ENCODE data around the gene GTF2F1. TPM values are rescaled to one million over a fixed set of nuclear protein-coding genes. Genes with fewer than 3 reads are reported as not detected.

GTF2F1 gene
- total RNA-seq, 1 donor: 48.1 TPM

DNA sequence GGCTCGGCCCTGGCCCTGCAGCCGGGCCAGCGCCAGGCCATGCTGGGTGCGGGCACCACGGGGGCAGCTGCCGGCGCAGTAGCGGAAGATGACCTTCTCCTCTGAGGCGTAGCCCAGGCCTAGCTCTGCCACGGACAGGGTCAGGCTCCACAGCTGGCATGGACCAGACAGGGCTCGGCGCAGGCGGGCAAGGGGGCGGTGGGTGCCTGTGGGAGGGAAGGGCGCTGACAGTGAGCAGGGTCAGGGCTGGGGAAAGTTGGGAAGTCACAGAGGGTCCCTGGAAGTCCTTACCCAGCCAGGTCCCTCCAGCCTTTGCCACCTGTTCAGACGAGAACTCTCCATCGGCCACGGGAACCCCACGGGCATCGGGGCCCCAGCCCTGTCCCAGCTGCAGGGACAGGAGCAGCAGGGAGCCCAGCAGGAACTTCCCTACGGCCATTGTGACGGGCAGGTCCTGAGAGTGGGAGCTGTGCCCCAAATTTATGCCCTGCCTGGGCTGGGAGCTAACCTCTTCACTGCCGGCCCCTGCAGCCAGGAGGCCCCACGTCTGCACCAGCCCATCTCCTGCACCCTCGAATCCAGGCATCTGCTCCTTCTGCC is 17.5 kb downstream of the GTF2F1 start, which contains the start of gene PSPN:
TSS of gene PSPN (minus strand) at position 523 of the 600 bp plus-strand sequence. CDS start at position 439, 84 bp downstream.
- no peak within 1 kb of the TSS for H3K4me3 ChIP-seq (ENCODE audit: insufficient read depth, low read length)
- TF ChIP-seq, protein P1, sequence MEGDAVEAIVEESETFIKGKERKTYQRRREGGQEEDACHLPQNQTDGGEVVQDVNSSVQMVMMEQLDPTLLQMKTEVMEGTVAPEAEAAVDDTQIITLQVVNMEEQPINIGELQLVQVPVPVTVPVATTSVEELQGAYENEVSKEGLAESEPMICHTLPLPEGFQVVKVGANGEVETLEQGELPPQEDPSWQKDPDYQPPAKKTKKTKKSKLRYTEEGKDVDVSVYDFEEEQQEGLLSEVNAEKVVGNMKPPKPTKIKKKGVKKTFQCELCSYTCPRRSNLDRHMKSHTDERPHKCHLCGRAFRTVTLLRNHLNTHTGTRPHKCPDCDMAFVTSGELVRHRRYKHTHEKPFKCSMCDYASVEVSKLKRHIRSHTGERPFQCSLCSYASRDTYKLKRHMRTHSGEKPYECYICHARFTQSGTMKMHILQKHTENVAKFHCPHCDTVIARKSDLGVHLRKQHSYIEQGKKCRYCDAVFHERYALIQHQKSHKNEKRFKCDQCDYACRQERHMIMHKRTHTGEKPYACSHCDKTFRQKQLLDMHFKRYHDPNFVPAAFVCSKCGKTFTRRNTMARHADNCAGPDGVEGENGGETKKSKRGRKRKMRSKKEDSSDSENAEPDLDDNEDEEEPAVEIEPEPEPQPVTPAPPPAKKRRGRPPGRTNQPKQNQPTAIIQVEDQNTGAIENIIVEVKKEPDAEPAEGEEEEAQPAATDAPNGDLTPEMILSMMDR (IDR thresholded peaks at IDR 0.05; ENCODE audit: extremely low read depth, low read depth, low read length): no peak
- H3K79me2 ChIP-seq (ENCODE audit: insufficient read depth, low read length): no peaks in the 10 kb centered on the region
- no peak within 1 kb of the TSS for H3K4me2 ChIP-seq (ENCODE audit: insufficient read depth, low read length)
- no peaks in the 10 kb centered on the region for H3K27me3 ChIP-seq (ENCODE audit: insufficient read depth, low read length)
- H3K9me3 ChIP-seq (ENCODE audit: low read depth, low read length): no peaks in the 10 kb centered on the region
- peak; percentile 68 for DNase-seq (ENCODE audit: insufficient read length, low spot score, missing footprints)
- H3K36me3 ChIP-seq (ENCODE audit: insufficient read depth, low read length): peaks cover 16% of the 10 kb centered on the region
- peaks cover 8% of the 10 kb centered on the region for H3K4me1 ChIP-seq (ENCODE audit: insufficient read depth, low read length)
- H2AFZ ChIP-seq (ENCODE audit: low read length): no peak within 1 kb of the TSS
- H4K20me1 ChIP-seq (ENCODE audit: insufficient read depth, low read length): no peaks in the 10 kb centered on the region
- no peak within 1 kb of the TSS for H3K27ac ChIP-seq (ENCODE audit: low read depth, low read length)

DNA sequence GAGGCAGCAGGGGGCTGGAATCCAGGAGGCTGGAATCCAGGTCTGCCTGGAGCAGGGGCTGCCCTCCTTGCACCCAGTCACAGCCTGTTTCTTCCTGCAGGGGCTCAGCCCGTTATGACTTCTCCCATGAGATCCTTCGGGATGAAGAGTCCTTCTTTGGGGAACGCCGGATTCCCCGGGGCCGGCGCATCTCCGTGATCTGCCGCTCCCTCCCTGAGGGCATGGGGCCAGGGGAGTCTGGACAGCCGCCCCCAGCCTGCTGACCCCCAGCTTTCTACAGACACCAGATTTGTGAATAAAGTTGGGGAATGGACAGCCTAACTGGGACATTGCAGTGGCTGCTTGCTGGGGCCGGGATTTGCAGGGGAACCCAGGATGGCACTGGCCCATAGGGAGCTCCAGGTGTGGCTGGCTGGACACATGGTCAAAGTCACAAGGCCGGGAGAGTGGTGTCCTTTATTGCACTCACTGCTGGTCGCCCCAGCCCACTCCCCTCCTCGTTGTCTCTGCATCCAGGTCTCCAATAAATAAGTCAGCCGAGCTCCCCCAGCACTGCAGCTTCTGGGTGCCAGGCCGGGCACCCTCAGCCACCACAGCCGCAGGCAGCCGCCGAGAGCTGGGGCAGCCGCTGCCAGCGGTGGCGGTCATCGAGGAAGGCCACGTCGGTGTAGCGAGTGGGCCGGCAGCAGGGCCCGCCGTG is 18.1 kb downstream of the GTF2F1 start:
- Histone ChIP-seq H3K79me2 (ENCODE audit: insufficient read depth, low read length) (no peaks in the 10 kb centered on the region), H2AFZ (ENCODE audit: low read length) (no peak overlapping the region), H3K4me3 (ENCODE audit: insufficient read depth, low read length) (no peak overlapping the region), H3K9me3 (ENCODE audit: low read depth, low read length) (no peaks in the 10 kb centered on the region), H3K4me1 (ENCODE audit: insufficient read depth, low read length) (peaks cover 8% of the 10 kb centered on the region), H4K20me1 (ENCODE audit: insufficient read depth, low read length) (no peaks in the 10 kb centered on the region), H3K27ac (ENCODE audit: low read depth, low read length) (no peak overlapping the region), H3K4me2 (ENCODE audit: insufficient read depth, low read length) (no peak overlapping the region), H3K27me3 (ENCODE audit: insufficient read depth, low read length) (no peaks in the 10 kb centered on the region), H3K36me3 (ENCODE audit: insufficient read depth, low read length) (peaks cover 9% of the 10 kb centered on the region)
- TF ChIP-seq, protein P1 (IDR thresholded peaks at IDR 0.05; ENCODE audit: extremely low read depth, low read depth, low read length): no peak
- DNase-seq (ENCODE audit: insufficient read length, low spot score, missing footprints): peak; percentile 37

DNA sequence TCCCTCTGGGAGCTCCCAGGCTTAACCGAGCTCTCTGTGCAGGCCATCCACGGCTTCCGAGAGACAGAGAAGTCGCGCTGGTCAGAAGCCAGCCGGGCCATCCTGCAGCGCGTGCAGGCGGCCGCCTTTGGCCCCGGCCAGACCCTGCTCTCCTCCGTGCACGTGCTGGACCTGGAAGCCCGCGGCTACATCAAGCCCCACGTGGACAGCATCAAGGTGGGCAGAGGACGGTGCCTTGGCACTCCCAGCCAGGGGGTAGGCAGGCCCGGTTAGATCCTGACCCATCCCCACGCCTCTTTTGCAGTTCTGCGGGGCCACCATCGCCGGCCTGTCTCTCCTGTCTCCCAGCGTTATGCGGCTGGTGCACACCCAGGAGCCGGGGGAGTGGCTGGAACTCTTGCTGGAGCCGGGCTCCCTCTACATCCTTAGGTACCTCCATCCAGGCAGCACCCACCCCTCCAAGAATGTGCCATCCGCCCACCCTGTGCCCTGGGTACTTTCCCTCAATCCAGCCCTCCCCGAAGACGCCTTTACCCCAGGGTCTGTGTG is 18.7 kb downstream of the GTF2F1 start:
- peaks cover 8% of the 10 kb centered on the region for H3K4me1 ChIP-seq (ENCODE audit: insufficient read depth, low read length)
- no peak overlapping the region for H3K4me3 ChIP-seq (ENCODE audit: insufficient read depth, low read length)
- H3K4me2 ChIP-seq (ENCODE audit: insufficient read depth, low read length): peak overlapping the region; percentile 85
- H4K20me1 ChIP-seq (ENCODE audit: insufficient read depth, low read length): no peaks in the 10 kb centered on the region
- H3K79me2 ChIP-seq (ENCODE audit: insufficient read depth, low read length): no peaks in the 10 kb centered on the region
- H3K27me3 ChIP-seq (ENCODE audit: insufficient read depth, low read length): no peaks in the 10 kb centered on the region
- peaks cover 3% of the 10 kb centered on the region for H3K36me3 ChIP-seq (ENCODE audit: insufficient read depth, low read length)
- H2AFZ ChIP-seq (ENCODE audit: low read length): no peak overlapping the region
- no peaks in the 10 kb centered on the region for H3K9me3 ChIP-seq (ENCODE audit: low read depth, low read length)
- DNase-seq (ENCODE audit: insufficient read length, low spot score, missing footprints): peak; percentile 77
- no peak overlapping the region for H3K27ac ChIP-seq (ENCODE audit: low read depth, low read length)
- TF ChIP-seq, protein P1 (IDR thresholded peaks at IDR 0.05; ENCODE audit: extremely low read depth, low read depth, low read length): no peak

DNA sequence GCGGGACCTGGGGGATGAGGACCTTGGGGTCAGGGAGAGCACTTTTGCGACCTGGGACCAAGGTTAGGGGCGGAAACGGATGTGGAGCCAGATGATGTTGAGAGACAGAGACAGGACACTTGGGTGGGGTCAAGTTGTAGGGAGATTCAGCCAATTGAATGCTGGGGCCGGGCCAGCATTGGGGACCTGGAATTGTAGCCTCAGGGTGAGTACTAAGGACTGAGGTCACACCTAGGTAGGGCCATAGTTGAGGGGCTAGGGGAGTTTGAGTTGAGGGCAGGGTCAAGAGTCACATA is 19.2 kb downstream of the GTF2F1 start:
- Histone ChIP-seq H2AFZ (ENCODE audit: low read length) (peak overlapping the region; percentile 68), H3K4me1 (ENCODE audit: insufficient read depth, low read length) (peaks cover 8% of the 10 kb centered on the region), H3K27ac (ENCODE audit: low read depth, low read length) (no peak overlapping the region), H4K20me1 (ENCODE audit: insufficient read depth, low read length) (no peaks in the 10 kb centered on the region), H3K79me2 (ENCODE audit: insufficient read depth, low read length) (no peaks in the 10 kb centered on the region), H3K36me3 (ENCODE audit: insufficient read depth, low read length) (peaks cover 2% of the 10 kb centered on the region), H3K4me3 (ENCODE audit: insufficient read depth, low read length) (peak overlapping the region; percentile 70), H3K27me3 (ENCODE audit: insufficient read depth, low read length) (no peaks in the 10 kb centered on the region), H3K9me3 (ENCODE audit: low read depth, low read length) (no peaks in the 10 kb centered on the region), H3K4me2 (ENCODE audit: insufficient read depth, low read length) (peak overlapping the region; percentile 85)
- TF ChIP-seq, protein P1 (IDR thresholded peaks at IDR 0.05; ENCODE audit: extremely low read depth, low read depth, low read length): no peak
- no peak for DNase-seq (ENCODE audit: insufficient read length, low spot score, missing footprints)

Measured in osteoblast (primary cell).